GM08714 (cell line): ENCODE measurements around the gene PIPOX.

Source experiments
- H3K4me3 ChIP-seq: fragments of 200-500 bp; sonication (Bioruptor generic); 2 replicates; pipeline ENCODE4 v1.5.1; 2014; ENCODE audit warnings: mild to moderate bottlenecking, low read length, inconsistent platforms
- ZNF274 ChIP-seq: IDR thresholded peaks from 2 replicates; pipeline ENCODE4 v1.6.1; 2012; ENCODE audit warnings: mild to moderate bottlenecking, low read depth, low read length

PIPOX gene

DNA sequence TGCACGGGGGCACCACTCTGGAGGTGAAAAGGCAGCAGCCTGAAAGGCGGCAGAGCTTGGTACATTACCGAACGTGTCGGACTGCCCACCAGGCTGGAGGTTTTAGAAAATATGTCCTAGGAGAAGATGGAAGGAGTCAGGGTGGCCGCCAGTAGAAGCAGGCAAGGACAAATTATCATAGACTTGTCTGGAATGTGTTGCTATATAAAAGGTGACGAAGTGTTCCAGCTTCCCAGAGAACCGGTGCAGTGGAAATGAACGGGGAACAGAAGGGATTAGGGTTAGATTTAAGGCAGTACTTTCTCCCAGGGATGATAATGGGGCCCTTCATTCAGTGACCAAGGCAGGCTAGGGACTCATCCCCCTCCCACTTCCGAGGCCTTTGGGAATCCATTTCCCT, 27.4 kb downstream of the PIPOX start:
- no peak overlapping the region for H3K4me3 ChIP-seq
- no peak for TF ChIP-seq ZNF274

DNA sequence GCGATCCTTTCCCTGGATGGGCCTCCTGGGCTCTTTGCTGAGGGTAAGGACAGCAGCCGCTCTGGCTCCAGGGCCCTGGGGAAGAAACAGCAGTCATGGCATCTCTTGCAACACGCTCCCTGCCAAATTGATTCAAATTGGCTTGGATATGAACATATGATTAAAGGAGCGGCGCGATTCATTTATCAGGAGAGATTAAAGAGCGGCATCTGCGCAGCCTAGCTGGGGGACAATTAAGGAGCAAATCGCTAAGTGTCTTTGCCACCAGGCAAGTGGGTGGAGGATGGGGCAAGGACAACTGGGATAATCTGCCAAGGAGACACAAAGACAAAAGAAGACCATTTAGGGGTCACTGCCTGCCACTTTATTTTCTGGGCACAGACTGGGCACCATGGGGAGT, 27.8 kb downstream of the PIPOX start:
- no peak for TF ChIP-seq ZNF274

DNA sequence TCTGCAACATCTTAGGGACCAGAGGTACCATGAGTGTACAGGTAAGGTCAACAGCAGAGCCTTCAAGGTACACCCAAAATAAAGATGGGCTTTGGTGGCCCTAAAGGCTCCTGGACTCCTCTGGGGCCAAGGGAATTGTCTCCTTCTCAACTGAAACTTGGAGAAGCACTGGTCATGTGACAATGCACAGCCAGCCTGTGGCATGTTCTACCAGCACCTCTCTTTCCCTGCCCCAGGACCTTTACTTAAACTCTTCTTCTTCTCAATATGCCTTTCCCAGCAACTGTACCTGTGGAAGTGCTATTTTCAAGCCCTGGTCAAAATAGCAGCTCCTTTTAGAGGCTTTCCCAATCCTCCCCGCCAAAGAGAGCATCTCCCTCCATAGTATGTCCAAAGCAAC, 28.4 kb downstream of the PIPOX start:
- H3K4me3 ChIP-seq = no peak overlapping the region

More for the DNA sequence above, 27.8 kb downstream of the PIPOX start:
- no peak overlapping the region for H3K4me3 ChIP-seq

DNA sequence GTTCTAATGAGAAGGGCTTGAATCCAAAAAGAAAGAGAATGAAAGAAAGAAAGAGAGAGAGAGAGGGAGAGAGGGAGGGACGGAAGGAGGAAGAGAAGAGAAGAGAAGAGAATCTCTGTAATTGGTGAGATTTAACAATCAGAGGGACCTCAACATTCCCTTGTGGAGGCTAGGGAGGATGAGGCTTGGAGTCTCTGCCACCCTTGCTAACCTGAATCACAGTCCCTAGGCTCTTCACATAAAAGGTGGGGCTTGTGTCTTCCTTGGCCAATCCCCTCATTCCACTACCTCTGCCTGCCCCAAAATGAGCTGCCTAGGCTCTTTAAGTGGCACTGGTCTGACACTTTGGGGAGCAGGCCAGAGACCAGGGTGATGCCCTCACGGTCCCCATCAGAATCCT, 30.1 kb downstream of the PIPOX start:
- H3K4me3 ChIP-seq = no peak overlapping the region
- TF ChIP-seq ZNF274 = no peak

More for the DNA sequence above, 28.4 kb downstream of the PIPOX start:
- TF ChIP-seq ZNF274 = no peak

DNA sequence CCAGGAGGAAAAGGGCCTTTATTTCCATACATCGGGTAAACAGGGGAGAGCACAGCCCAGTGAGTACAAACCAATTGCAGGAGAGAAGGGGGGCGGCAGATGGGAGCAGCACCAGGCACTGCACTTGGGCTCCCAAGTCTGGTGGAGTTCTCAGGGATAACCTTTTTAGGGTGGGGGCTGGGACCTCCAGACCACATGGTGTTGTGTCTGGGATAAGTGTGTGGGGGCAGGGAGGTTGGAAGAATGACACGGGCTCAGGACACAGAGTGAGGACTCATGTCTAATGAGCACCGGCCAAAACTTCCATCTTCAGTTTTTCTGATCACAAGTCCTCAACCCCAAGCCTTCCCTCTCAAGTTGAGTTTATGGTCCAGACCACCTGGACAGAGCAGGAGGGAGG, 30.6 kb downstream of the PIPOX start:
- no peak overlapping the region for H3K4me3 ChIP-seq
- no peak for TF ChIP-seq ZNF274

DNA sequence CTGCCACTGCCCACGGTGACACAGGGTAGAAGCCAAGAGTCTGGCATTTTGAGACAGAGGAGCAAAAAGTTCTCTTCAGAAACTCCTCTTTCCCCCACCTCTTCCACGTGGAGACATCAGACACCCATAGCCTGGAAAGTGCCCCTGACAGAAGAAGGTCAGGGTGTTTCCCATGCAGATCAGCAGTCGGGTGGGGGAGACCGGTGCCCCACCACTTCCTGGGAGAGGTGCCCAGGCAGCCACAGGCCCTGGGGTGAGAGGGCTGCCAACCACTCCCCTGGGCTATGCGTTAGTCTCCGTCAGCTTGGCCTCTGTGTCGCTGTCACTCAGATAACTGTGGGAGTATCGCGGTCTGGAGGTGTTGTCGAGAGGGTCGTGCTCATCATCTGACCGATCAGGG, 31.5 kb downstream of the PIPOX start:
- TF ChIP-seq ZNF274 = no peak
- no peak overlapping the region for H3K4me3 ChIP-seq

DNA sequence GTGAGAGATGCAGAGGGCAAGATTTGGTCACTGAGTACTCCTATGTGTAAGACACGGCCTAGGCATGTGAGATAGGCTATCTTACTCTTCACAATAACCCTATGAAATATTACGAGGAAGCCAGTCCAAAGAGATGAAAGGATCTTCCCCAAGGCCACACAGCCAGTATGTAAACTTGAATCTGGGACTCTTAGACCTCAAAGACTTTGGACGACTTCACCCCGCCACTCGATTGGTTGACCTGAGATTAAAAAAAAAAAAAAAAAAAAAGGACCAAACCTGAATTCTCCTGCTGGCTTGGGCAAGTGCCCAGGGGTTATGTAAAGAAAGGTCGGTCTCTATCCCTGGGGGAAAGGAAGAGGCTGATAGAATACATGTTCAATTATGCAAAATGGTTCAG, 33.1 kb downstream of the PIPOX start:
- TF ChIP-seq ZNF274 = no peak
- no peak overlapping the region for H3K4me3 ChIP-seq

DNA sequence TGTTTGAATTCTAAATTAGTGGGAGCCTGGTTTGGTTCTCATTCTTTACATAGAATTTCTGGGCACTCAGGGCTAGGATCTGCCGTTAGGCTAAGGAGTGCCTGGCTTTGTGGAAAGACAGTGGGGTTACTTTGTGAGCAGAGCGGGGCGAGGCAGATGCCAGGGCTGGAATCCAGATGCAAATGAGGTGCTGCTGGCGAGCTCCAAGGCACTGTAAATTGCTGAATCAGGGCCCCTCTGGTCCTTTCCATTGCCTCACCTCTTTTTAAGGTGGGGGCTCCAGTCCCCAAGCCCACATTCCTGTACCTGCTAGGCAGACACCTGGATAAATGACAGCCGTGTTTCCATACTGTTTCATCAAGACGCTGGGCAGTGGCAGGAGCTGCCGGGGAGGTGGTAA, 33.8 kb downstream of the PIPOX start:
- H3K4me3 ChIP-seq = no peak overlapping the region
- no peak for TF ChIP-seq ZNF274

DNA sequence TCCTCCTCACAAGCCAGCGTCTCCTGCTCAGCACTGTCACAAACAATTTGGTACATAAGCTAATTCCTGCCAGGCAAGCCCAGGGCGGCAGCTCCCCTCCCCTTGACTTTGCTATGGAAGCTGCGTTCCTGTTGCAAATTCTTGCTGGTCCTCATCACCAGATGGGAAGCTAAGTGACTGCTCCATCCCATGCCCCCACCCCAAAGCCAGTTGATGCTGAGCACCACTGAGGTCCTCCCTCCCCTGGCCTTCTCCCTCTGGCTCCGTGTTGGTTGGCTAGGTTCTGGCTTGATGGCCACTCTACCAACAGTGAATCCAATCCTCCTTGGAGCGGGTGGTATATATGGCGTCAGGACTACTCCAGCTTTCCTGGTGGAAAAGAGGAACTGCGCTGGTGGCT, 34.4 kb downstream of the PIPOX start:
- no peak for TF ChIP-seq ZNF274
- no peak overlapping the region for H3K4me3 ChIP-seq

DNA sequence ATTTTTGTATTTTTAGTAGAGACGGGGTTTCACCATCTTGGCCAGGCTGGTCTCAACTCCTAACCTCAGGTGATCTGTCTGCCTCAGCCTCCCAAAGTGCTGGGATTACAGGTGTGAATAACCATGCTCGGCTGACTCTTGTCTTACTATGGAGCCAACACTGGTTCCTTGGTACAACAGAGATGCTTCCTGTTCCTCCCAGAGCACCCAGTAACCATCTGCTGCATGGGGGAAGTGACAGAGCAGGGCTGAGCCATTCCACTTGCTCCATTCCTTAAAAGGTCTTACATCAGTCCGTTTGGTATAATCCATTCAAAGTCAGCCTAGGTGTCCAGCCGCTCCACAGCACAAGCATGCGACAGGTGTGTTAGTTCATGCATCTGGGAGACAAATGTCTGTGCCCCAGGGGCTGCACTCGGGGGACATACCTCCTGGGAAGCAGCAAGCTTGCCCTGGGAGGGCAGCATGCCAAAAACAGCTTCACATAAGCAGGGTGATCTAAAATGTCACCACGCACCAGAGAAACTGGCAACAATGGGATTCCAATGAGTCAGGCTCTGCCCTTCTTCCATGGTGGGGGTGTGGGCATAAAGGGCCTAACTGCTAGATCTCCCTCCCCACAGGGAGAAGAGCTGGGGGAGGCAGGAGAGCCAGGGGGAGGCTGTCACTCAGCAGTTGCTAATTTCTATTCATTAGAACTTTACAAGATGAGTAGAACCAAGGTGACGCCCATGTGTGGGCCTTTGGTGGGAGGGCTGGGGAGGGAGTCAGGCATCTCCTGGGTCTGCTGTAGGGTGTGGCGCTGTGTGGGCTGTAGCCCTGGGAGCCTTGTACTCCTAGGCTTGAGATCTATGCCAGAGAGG, 35.5 kb downstream of the PIPOX start:
- TF ChIP-seq ZNF274 = no peak

DNA sequence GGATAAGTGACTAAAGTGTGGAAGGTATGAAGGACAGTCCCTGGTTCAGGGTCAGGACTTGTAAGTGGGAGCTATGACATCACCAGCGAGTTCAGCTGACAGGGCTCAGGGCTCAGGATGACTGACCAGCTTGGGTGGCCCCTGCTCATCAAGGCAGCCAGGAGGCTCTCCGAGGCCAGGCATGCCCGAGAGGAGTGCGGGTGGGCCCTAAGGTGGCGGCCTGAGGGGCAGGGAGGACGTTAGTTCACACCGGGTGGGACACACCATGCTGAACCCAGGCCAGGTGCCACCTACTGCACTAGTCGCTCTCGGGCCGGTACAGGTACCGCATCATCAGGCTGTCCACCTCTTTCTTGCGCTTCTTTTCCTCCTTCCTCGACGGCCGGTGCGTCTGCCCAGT, 36.5 kb downstream of the PIPOX start:
- TF ChIP-seq ZNF274 = no peak
- no peak overlapping the region for H3K4me3 ChIP-seq

More for the DNA sequence above, 35.5 kb downstream of the PIPOX start:
- no peak overlapping the region for H3K4me3 ChIP-seq

DNA sequence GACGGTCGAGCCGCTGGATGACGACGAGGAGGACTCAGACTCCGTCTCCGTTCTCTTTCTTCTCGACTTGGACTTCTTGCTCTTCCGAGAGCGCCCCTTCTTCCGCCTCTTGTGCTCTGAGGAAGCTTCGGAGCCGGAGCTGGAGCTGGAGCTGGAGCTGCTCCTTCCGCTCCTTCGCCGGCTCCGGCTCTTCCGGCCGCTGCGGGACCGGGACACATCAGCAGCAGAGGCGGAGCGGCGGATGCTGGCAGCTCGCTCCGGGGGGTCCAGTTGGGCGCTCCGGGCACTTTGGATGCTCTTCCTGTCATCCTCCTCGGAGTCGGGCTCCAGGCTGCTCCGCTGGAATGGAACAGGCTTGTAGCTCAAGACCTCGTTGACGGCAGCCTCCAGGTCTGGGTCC, 36.9 kb downstream of the PIPOX start:
- no peak overlapping the region for H3K4me3 ChIP-seq
- no peak for TF ChIP-seq ZNF274

DNA sequence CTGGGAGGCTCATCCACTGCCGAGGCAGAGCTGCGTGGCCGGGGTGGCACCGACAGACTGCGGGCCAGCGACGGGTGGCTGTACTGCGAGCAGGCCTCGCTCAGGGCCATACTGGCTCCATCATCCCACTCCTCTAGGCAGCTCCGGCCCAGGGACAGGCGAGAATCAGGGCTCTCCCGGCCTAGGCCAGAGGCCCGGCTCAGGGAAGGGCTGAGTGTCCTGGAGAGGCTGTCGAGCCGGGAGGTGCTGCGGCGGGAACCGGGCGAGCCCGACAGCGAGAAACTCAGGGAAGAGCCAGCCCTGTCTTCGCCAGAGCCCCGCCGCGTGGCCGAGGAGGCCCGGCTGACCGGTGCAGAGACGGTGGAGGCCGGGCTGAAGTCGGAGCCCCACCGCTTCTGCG, 37.4 kb downstream of the PIPOX start:
- no peak for TF ChIP-seq ZNF274
- H3K4me3 ChIP-seq = no peak overlapping the region

DNA sequence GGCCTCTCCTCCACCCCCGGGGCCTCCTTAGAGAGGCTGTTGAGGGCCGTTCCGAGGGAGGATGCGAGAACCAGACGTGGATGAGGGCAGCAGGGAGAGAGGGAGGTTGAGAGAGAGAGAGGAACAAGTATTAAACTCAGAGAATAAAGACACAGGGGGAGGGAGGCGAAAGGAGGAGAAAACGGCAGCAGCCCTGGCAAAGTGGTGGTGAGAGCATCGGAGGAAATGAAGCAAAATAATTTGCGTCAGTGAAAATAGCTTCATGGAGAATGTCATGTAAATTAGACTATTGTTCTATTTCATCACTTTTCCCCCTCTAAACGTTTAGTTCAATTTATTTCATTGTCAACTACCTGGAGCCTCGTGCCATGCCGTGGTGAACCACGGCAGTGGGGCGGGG, 38.0 kb downstream of the PIPOX start:
- H3K4me3 ChIP-seq = no peak overlapping the region
- TF ChIP-seq ZNF274 = no peak

DNA sequence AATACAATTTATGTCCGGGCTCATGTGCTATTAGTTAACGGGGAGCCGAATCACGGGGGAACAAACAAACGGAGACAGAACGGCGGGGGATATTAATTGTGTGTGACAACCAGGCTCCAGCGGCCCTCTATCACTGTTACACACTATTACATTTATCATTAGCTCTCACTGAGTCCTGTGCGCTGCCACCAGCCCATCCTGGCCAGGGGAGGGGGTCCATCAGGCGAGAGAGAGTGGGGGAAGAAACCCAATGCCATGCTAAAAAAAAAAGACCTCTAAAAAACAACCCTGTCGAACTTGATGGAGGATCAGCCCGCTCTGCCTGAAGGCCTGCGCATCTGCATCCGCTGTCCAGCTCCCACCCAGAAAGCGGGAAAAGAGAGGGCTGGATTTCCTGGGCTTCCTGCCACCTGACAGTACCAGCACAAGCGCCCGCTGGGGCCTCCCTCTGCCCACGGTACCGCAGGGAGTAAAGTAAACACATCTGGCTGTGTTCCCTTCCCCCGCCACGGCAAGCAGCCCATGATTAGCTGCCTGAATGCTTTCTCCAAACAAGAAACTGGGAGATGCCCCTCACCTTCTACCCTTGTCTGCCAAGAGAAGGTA, 41.7 kb downstream of the PIPOX start:
- TF ChIP-seq ZNF274 = no peak

More for the DNA sequence above, 41.7 kb downstream of the PIPOX start:
- no peak overlapping the region for H3K4me3 ChIP-seq
